DOHH2 (cell line): Measurements from ENCODE around the gene ST14.

Experiments used
- H3F3A ChIP-seq: fragments of 200-600 bp; sonication (generic), shearing (Covaris generic); 2 replicates; pipeline ENCODE4 v1.6.0; 2016; ENCODE audit warnings: antibody characterized with exemption, mild to moderate bottlenecking; ENCODE audit not compliant: control insufficient read depth, insufficient read depth
- H3K27ac ChIP-seq: fragments of 200-600 bp; sonication (generic); 2 replicates; pipeline ENCODE4 v1.5.1; 2014; ENCODE audit warnings: low read depth, mild to moderate bottlenecking, low read length, moderate library complexity
- H3K27me3 ChIP-seq: fragments of 200-600 bp; sonication (generic); 2 replicates; pipeline ENCODE4 v1.6.1; 2014; ENCODE audit warnings: mild to moderate bottlenecking, low read length, mixed read lengths; ENCODE audit not compliant: control insufficient read depth
- H3K36me3 ChIP-seq: fragments of 200-600 bp; sonication (generic); 2 replicates; pipeline ENCODE4 v1.6.1; 2014; ENCODE audit warnings: mild to moderate bottlenecking, low read length, moderate library complexity, mixed read lengths; ENCODE audit not compliant: control insufficient read depth
- H3K4me1 ChIP-seq: fragments of 200-600 bp; sonication (generic); 2 replicates; pipeline ENCODE4 v1.6.1; 2014; ENCODE audit warnings: mild to moderate bottlenecking, low read length, mixed read lengths; ENCODE audit not compliant: control insufficient read depth
- H3K4me2 ChIP-seq: fragments of 200-600 bp; sonication (generic); 2 replicates; pipeline ENCODE4 v1.6.0; 2014; ENCODE audit warnings: mild to moderate bottlenecking, low read length, moderate library complexity
- H3K4me3 ChIP-seq: fragments of 200-600 bp; sonication (generic); 2 replicates; pipeline ENCODE4 v1.5.1; 2014; ENCODE audit warnings: mild to moderate bottlenecking, low read length, mixed read lengths
- H3K79me2 ChIP-seq: fragments of 200-600 bp; sonication (generic); 2 replicates; pipeline ENCODE4 v1.6.1; 2014; ENCODE audit warnings: mild to moderate bottlenecking, low read length, mixed read lengths; ENCODE audit not compliant: control insufficient read depth
- H3K9me2 ChIP-seq: fragments of 200-600 bp; sonication (generic); replicated peaks from 2 replicates; pipeline ENCODE4 v1.6.1; 2014; ENCODE audit warnings: mild to moderate bottlenecking, low read length, mixed read lengths; ENCODE audit not compliant: control insufficient read depth
- H3K9me3 ChIP-seq: fragments of 200-600 bp; sonication (generic); 2 replicates; pipeline ENCODE4 v1.6.1; 2014; ENCODE audit warnings: antibody characterized with exemption, low read length, mixed read lengths; ENCODE audit not compliant: control insufficient read depth, insufficient read depth
- H4K20me1 ChIP-seq: fragments of 200-600 bp; sonication (generic); 2 replicates; pipeline ENCODE4 v1.6.0; 2014; ENCODE audit warnings: low read depth, mild to moderate bottlenecking, antibody characterized with exemption, low read length, moderate library complexity; ENCODE audit not compliant: control insufficient read depth, insufficient read depth
- CTCF ChIP-seq: fragments of 200-600 bp; sonication (generic); IDR thresholded peaks from one replicate; pipeline ENCODE4 v1.5.1; 2014; ENCODE audit warnings: antibody characterized with exemption, mild to moderate bottlenecking, low read depth, low read length; ENCODE audit not compliant: poor library complexity, severe bottlenecking
- EZH2phosphoT487 ChIP-seq: fragments of 200-600 bp; sonication (generic); IDR thresholded peaks from 2 replicates; pipeline ENCODE4 v1.6.1; 2017; ENCODE audit warnings: borderline replicate concordance, mild to moderate bottlenecking, antibody characterized with exemption, low read length, moderate library complexity, mixed read lengths

ST14 gene

GRCh38 chr11:130194241-130195023 lies 34.9 kb downstream of the ST14 start:
- H3K79me2 ChIP-seq, result peaks cover 7% of the 10 kb centered on the region
- no peaks in the 10 kb centered on the region for H4K20me1 ChIP-seq
- TF ChIP-seq EZH2phosphoT487, result no peak
- TF ChIP-seq CTCF, result no peak
- no peak overlapping the region for H3K4me3 ChIP-seq
- H3K27ac ChIP-seq, result no peak overlapping the region
- H3K27me3 ChIP-seq, result no peaks in the 10 kb centered on the region
- H3K4me2 ChIP-seq, result no peak overlapping the region
- no peaks in the 10 kb centered on the region for H3K9me2 ChIP-seq
- peaks cover 92% of the 10 kb centered on the region for H3K36me3 ChIP-seq
- no peaks in the 10 kb centered on the region for H3F3A ChIP-seq
- no peaks in the 10 kb centered on the region for H3K4me1 ChIP-seq
- no peaks in the 10 kb centered on the region for H3K9me3 ChIP-seq

- Histone ChIP-seq H3K9me2 (no peaks in the 10 kb centered on the region), H3F3A (no peaks in the 10 kb centered on the region), H4K20me1 (no peaks in the 10 kb centered on the region), H3K4me1 (peaks cover 20% of the 10 kb centered on the region), H3K4me2 (no peak overlapping the region), H3K79me2 (no peaks in the 10 kb centered on the region; the same call in 1 of the 2 replicates), H3K4me3 (no peak overlapping the region), H3K27ac (no peak overlapping the region), H3K36me3 (peaks cover 94% of the 10 kb centered on the region), H3K9me3 (no peaks in the 10 kb centered on the region), H3K27me3 (no peaks in the 10 kb centered on the region)
- TF ChIP-seq CTCF (no peak), EZH2phosphoT487 (no peak)
These were observed 37.9 kb downstream of the ST14 start for GRCh38 chr11:130197386-130198035.

DNA sequence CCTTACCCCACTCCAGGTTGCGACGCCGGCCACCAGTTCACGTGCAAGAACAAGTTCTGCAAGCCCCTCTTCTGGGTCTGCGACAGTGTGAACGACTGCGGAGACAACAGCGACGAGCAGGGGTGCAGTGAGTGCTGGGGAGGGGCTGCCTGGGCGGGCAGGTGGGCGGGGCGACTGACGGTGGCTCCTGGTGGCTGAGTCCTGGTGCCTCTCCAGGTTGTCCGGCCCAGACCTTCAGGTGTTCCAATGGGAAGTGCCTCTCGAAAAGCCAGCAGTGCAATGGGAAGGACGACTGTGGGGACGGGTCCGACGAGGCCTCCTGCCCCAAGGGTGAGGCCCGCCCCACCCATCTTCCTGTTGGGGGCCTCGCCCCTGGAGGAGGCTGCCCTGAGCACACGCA lies 38.7 kb downstream of the ST14 start:
- Histone ChIP-seq H3K4me2 (no peak overlapping the region), H3K36me3 (peaks cover 94% of the 10 kb centered on the region), H3K27me3 (no peaks in the 10 kb centered on the region), H3K9me3 (no peaks in the 10 kb centered on the region), H3F3A (no peaks in the 10 kb centered on the region), H4K20me1 (no peaks in the 10 kb centered on the region), H3K27ac (no peak overlapping the region), H3K4me3 (no peak overlapping the region), H3K79me2 (no peaks in the 10 kb centered on the region; the same call in 1 of the 2 replicates), H3K4me1 (peaks cover 20% of the 10 kb centered on the region), H3K9me2 (no peaks in the 10 kb centered on the region)
- TF ChIP-seq CTCF (no peak), EZH2phosphoT487 (no peak)
